Kidney (tissue), 14 donors: ENCODE measurements around the gene MLLT3. TPM values are rescaled to one million over a fixed set of nuclear protein-coding genes. Genes with fewer than 3 reads are reported as not detected.

Experiments
- DNase-seq, 5 donors: peaks; one replicate each; pipeline ENCODE4 v3.0.0-alpha.2; 2013 to 2020
- FAIRE-seq: peaks from 2 replicates; lab custom pipeline; 2012; peaks lifted over from hg19 to GRCh38; lab: Jason Lieb, UNC
- H3K27ac ChIP-seq, 2 donors: one replicate each; pipeline ENCODE4 v1.7.0; 2013; ENCODE audit warnings: low read depth in 2 of 2, low read length in 2 of 2, inconsistent platforms in 1 of 2
- H3K27me3 ChIP-seq: one replicate; pipeline ENCODE4 v1.7.1; 2013; ENCODE audit warnings: low read length, inconsistent platforms; ENCODE audit not compliant: control insufficient read depth, insufficient read depth
- H3K36me3 ChIP-seq, 3 donors: one replicate each; pipeline versions ENCODE4 v1.7.0 to v1.7.1; 2013; ENCODE audit warnings: low read length in 3 of 3, control low read depth in 1 of 3, inconsistent platforms in 1 of 3; ENCODE audit not compliant: insufficient read depth in 3 of 3, control insufficient read depth in 2 of 3
- H3K4me1 ChIP-seq, 3 donors: one replicate each; pipeline versions ENCODE4 v1.7.0 to v1.7.1; 2013; ENCODE audit warnings: low read length in 3 of 3, inconsistent platforms in 1 of 3, low read depth in 1 of 3; ENCODE audit not compliant: control insufficient read depth in 2 of 3, insufficient read depth in 2 of 3
- H3K4me3 ChIP-seq, 3 donors: one replicate each; pipeline versions ENCODE4 v1.7.0 to v1.8.1; 2013; ENCODE audit warnings: low read length in 3 of 3, control low read depth in 1 of 3, inconsistent platforms in 1 of 3
- H3K9ac ChIP-seq, 3 donors: one replicate each; pipeline versions ENCODE4 v1.7.0 to v1.7.1; 2013; ENCODE audit warnings: low read length in 3 of 3, control low read depth in 1 of 3, inconsistent platforms in 1 of 3
- H3K9me3 ChIP-seq, 3 donors: one replicate each; pipeline versions ENCODE4 v1.7.0 to v1.7.1; 2013; ENCODE audit warnings: low read length in 3 of 3, control low read depth in 1 of 3, inconsistent platforms in 1 of 3; ENCODE audit not compliant: control insufficient read depth in 2 of 3, insufficient read depth in 1 of 3
- CTCF ChIP-seq: IDR thresholded peaks from 3 replicates; pipeline ENCODE4 v1.5.1; 2012; ENCODE audit warnings: mild to moderate bottlenecking, moderate library complexity, borderline replicate concordance; ENCODE audit not compliant: insufficient read depth; ENCODE audit errors: extremely low read depth
- intact Hi-C: fragments of 100-400 bp; cut with DNase I; formaldehyde crosslinking; loops from one replicate; pipeline ENCODE4 v1.11.1; 2022
- polyA plus RNA-seq: library from polyadenylated mRNA; stranded (reverse); fragments of 350-450 nt; fragmentation: Illumina TruSeq; extraction: RNeasy Lipid Tissue Mini Kit (QIAGEN cat#74804); gene quantifications from one replicate; pipeline ENCODE4 v1.2.3, GENCODE V29; 2014; ENCODE audit warnings: low read depth, low replicate concordance; ENCODE audit not compliant: insufficient read depth
- total RNA-seq: library from RNA; stranded (reverse); fragmentation: NEBNext Ultra II Directional; extraction: Animal tissue kit (Norgen Biotek cat#: 25700); gene quantifications from one replicate; pipeline ENCODE4 v1.2.1, GENCODE V29; 2021
- donor health status: control.
- donor health status: control.
- donor health status: control.
- donor health status: control.
- donor health status: control.
- donor health status: DM: yes; HTN: yes; CAD: no.
- donor health status: Normal renal cell carcinoma (clear cell type).

MLLT3 gene
- total and polyA plus RNA-seq, 2 donors from 2014 or later: 15.8 to 19.7 TPM

- no peaks in the 10 kb centered on the region for H3K36me3 ChIP-seq
- H3K27me3 ChIP-seq: no peaks in the 10 kb centered on the region
- no peak overlapping the region for H3K9ac ChIP-seq
- no peak for TF ChIP-seq CTCF
- FAIRE-seq (peak; percentile 8), DNase-seq (peak in 1 of 5 donors; percentile 68)
- peaks cover 4 to 14% (median 8%) of the 10 kb centered on the region in 3 donors for H3K4me1 ChIP-seq
- no peak overlapping the region for H3K27ac ChIP-seq
- no peak overlapping the region for H3K4me3 ChIP-seq
- intact Hi-C loops: loop anchor here (10.0 kb wide), 2 partner anchors 272 to 592 kb away; partner anchors contain the start of gene MLLT3
- no peaks in the 10 kb centered on the region for H3K9me3 ChIP-seq
These were observed 269.7 kb downstream of the MLLT3 start for GRCh38 chr9:20352591-20352990.

- no peaks in the 10 kb centered on the region for H3K36me3 ChIP-seq
- DNase-seq (peak in 3 of 5 donors; percentile 63 to 87 (median 80)), FAIRE-seq (no peak)
- TF ChIP-seq CTCF: no peak
- intact Hi-C loops: loop anchor here (10.0 kb wide), 2 partner anchors 273 to 593 kb away; partner anchors contain the start of gene MLLT3
- no peak overlapping the region for H3K4me3 ChIP-seq
- H3K9ac ChIP-seq: no peak overlapping the region
- H3K27ac ChIP-seq: no peak overlapping the region
- no peaks in the 10 kb centered on the region for H3K9me3 ChIP-seq
- peaks cover 0 to 10% (median 6%) of the 10 kb centered on the region in 3 donors for H3K4me1 ChIP-seq
- no peaks in the 10 kb centered on the region for H3K27me3 ChIP-seq
These were observed 270.6 kb downstream of the MLLT3 start for GRCh38 chr9:20351715-20352114.

- no peak for TF ChIP-seq CTCF
- Histone ChIP-seq H3K36me3 (peaks cover 0 to 3% (median 0%) of the 10 kb centered on the region in 3 donors), H3K4me3 (no peak overlapping the region), H3K9ac (no peak overlapping the region), H3K4me1 (peaks cover 0 to 7% (median 4%) of the 10 kb centered on the region in 3 donors), H3K27me3 (no peaks in the 10 kb centered on the region), H3K27ac (no peak overlapping the region), H3K9me3 (no peaks in the 10 kb centered on the region)
- intact Hi-C loops: no loop called here
- DNase-seq (no peak), FAIRE-seq (no peak)
These were observed 272.7 kb downstream of the MLLT3 start for GRCh38 chr9:20349568-20349967.

- DNase-seq: no peak
- no peaks in the 10 kb centered on the region for H3K27me3 ChIP-seq
- peaks cover 0 to 3% (median 0%) of the 10 kb centered on the region in 3 donors for H3K36me3 ChIP-seq
- intact Hi-C loops: no loop called here
- no peaks in the 10 kb centered on the region for H3K4me1 ChIP-seq
- no peak for FAIRE-seq
- no peaks in the 10 kb centered on the region for H3K9me3 ChIP-seq
- H3K9ac ChIP-seq: no peak overlapping the region
- H3K4me3 ChIP-seq: no peak overlapping the region
- TF ChIP-seq CTCF: no peak
- H3K27ac ChIP-seq: no peak overlapping the region
These were observed 279.0 kb downstream of the MLLT3 start for GRCh38 chr9:20343325-20343724.
